HG02763 (cell line): ENCODE results near the gene MSMO1.
"Not testable (repeated sequence)": the region's sequence is repeated elsewhere in the genome, so short reads cannot be mapped to it uniquely, and the experiment has no call there.

Experiments
- ATAC-seq: cut with Tn5 transposase; IDR thresholded peaks from one replicate; pipeline ENCODE4 v1.9.1; 2021; ENCODE audit warnings: mild to moderate bottlenecking, moderate library complexity; ENCODE audit not compliant: unreplicated experiment

Gene MSMO1

GRCh38 chr4:165327211-165328100, at the start of gene MSMO1:
Gene MSMO1, plus strand, starts transcription at chr4:165327669. Its CDS starts 5,702 bp downstream, at chr4:165333371.
- peak; percentile 98 for ATAC-seq

- ATAC-seq = not testable (repeated sequence)
Measured at GRCh38 chr4:165279531-165279930, 47.9 kb upstream of the MSMO1 start.

GRCh38 chr4:165284697-165285096, 42.8 kb upstream of the MSMO1 start:
- not testable (repeated sequence) for ATAC-seq

- peak; percentile 59 for ATAC-seq
Measured at GRCh38 chr4:165286619-165287340, 40.7 kb upstream of the MSMO1 start.

- no peak for ATAC-seq
Measured at GRCh38 chr4:165288226-165288625, 39.2 kb upstream of the MSMO1 start.

- ATAC-seq = no peak
Measured at GRCh38 chr4:165288639-165289422, 38.6 kb upstream of the MSMO1 start.

GRCh38 chr4:165289423-165289785, 38.1 kb upstream of the MSMO1 start:
- no peak for ATAC-seq

GRCh38 chr4:165293061-165293460, 34.4 kb upstream of the MSMO1 start:
- ATAC-seq = no peak

GRCh38 chr4:165293927-165294649, 33.4 kb upstream of the MSMO1 start:
- ATAC-seq = no peak

- ATAC-seq = peak; percentile 86
Measured at GRCh38 chr4:165294907-165295306, 32.6 kb upstream of the MSMO1 start.

- no peak for ATAC-seq
Measured at GRCh38 chr4:165297626-165298025, 29.8 kb upstream of the MSMO1 start.

- no peak for ATAC-seq
Measured at GRCh38 chr4:165299399-165300060, 27.9 kb upstream of the MSMO1 start.

GRCh38 chr4:165301833-165302232, 25.6 kb upstream of the MSMO1 start:
- ATAC-seq = peak; percentile 75

GRCh38 chr4:165302658-165303057, 24.8 kb upstream of the MSMO1 start:
- ATAC-seq = no peak

- no peak for ATAC-seq
Measured at GRCh38 chr4:165308166-165308565, 19.3 kb upstream of the MSMO1 start.

GRCh38 chr4:165308606-165309005, 18.9 kb upstream of the MSMO1 start:
- ATAC-seq = no peak

- ATAC-seq = no peak
Measured at GRCh38 chr4:165309456-165309855, 18.0 kb upstream of the MSMO1 start.

GRCh38 chr4:165312506-165312905, 15.0 kb upstream of the MSMO1 start:
- ATAC-seq = no peak

- ATAC-seq = no peak
Measured at GRCh38 chr4:165319030-165319429, 8.4 kb upstream of the MSMO1 start.

- ATAC-seq = no peak
Measured at GRCh38 chr4:165319509-165319908, 8.0 kb upstream of the MSMO1 start.
